ENCODE data around the gene PRICKLE2. TPM values are rescaled to one million over a fixed set of nuclear protein-coding genes. Genes with fewer than 3 reads are reported as not detected.

PRICKLE2 gene
- polyA plus RNA-seq, 1 donor (not counting 4 experiments of a cell fraction or from before 2014, with no cell fraction given) = 7.8 TPM

Small RNAs within 50 kb of the gene (small RNA-seq; reads per million reads assigned to genes)
- gene RF00012 (ENCODE audit: insufficient read length in 3 of 3, low read depth in 3 of 3, low replicate concordance in 1 of 3) = 0 reads per million in 3 experiments

Other genes with a start within 250 kb of the PRICKLE2 start
- 64.8 to 100 TPM (median 95.2 TPM) in 3 replicates for gene PSMD6, start 202.0 kb downstream of the PRICKLE2 start, polyA plus RNA-seq